Heart left ventricle (tissue), 13 donors: Measurements from ENCODE around the gene NACC2.

ENCODE experiments used
- POLR2A ChIP-seq, 2 donors: fragments of 450-650 bp; IDR thresholded peaks; one replicate each; pipeline ENCODE4 v1.6.1; 2017; ENCODE audit warnings: antibody characterized with exemption in 2 of 2, mild to moderate bottlenecking in 2 of 2, moderate library complexity in 2 of 2
- TF ChIP-seq, protein P1 (sequence below), 12 donors: fragments of 200-600 bp; sonication (generic) in 4 of 12; IDR thresholded peaks; one replicate each; pipeline versions ENCODE4 v1.5.0 to v1.8.0; 2018 to 2022; ENCODE audit warnings: antibody characterized with exemption in 12 of 12, mild to moderate bottlenecking in 5 of 12
- donor health status: ischemic (EF 13 %, LVEDD 7.1; RV severe dilation, severe dysfunction).
- donor health status: DM: no; HTN: yes; CAD: no.
- donor health status: DM: no; HTN: no; CAD: no.
- donor health status: ischemic (EF 25% LVEDD 6.9; RV normal size, moderate dysfunction).
- donor health status: ischemic (EF 25% LVEDD 5.7; RV mildly dilated, moderate dysfunction).
- donor health status: ischemic (EF 35%, LVEDD 5.7; RV mildly dilated, moderate dysfunction).
- donor health status: nonischemic (EF 11% LVEDD 7.7; RV severe dilation, severe dysfunction).
- donor health status: DM: yes; HTN: yes; CAD: no.
- donor health status: PGD.
- donor health status: ischemic (EF 29% LVEDD 5.4; RV normal size, mild dysfunction).
- donor health status: nonischemic (EF 23%, LVEDD 6.1; RV moderate dilation, normal function).

DNA sequence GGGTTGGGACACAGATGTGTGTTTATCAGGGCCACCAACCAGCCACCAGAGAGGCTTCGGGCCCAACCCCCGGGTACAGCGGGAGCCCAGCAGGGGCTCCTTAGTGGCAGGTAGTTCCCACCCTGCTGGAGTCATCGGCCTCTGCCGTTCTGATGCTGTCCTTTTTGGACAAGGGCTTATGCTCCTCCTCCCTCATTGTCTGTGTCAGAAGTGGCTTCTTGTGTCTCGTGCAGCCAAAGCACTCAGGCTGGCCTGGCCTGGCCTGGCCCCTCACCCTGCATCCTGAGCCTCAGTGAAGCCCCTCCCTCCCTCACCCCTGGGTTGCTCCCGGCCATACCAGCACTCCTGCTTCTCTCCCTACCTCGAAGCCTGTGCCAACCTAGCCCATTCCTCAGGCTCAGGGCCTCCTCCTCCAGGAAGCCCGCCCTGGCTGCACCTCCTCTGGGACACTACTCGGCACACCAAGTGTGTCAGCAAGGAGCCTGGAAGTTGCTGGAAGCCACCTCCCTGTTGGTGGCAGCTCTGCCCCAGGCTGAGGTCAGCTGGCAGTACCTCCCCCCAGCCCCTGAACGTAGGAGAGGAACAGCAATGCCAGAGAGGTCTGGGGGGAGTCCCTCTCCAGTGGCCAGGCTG, 129.8 kb downstream of the NACC2 start:
- TF ChIP-seq, protein P1, sequence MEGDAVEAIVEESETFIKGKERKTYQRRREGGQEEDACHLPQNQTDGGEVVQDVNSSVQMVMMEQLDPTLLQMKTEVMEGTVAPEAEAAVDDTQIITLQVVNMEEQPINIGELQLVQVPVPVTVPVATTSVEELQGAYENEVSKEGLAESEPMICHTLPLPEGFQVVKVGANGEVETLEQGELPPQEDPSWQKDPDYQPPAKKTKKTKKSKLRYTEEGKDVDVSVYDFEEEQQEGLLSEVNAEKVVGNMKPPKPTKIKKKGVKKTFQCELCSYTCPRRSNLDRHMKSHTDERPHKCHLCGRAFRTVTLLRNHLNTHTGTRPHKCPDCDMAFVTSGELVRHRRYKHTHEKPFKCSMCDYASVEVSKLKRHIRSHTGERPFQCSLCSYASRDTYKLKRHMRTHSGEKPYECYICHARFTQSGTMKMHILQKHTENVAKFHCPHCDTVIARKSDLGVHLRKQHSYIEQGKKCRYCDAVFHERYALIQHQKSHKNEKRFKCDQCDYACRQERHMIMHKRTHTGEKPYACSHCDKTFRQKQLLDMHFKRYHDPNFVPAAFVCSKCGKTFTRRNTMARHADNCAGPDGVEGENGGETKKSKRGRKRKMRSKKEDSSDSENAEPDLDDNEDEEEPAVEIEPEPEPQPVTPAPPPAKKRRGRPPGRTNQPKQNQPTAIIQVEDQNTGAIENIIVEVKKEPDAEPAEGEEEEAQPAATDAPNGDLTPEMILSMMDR (IDR thresholded peaks at IDR 0.05), result no peak
- no peak for TF ChIP-seq POLR2A (IDR thresholded peaks at IDR 0.05)
